ENCODE data around the gene FOXD1. TPM values are rescaled to one million over a fixed set of nuclear protein-coding genes. Genes with fewer than 3 reads are reported as not detected.

The FOXD1 gene
- total RNA-seq, 1 donor: 17.0 TPM

GRCh38 chr5:73419117-73419464 lies 29.5 kb downstream of the FOXD1 start:
- no peaks in the 10 kb centered on the region for H4K20me1 ChIP-seq (ENCODE audit: insufficient read depth, low read length)
- H3K27ac ChIP-seq (ENCODE audit: low read depth, low read length): peak overlapping the region; percentile 25
- no peak for TF ChIP-seq CTCF (IDR thresholded peaks at IDR 0.05; ENCODE audit: extremely low read depth, low read depth, low read length)
- H3K9me3 ChIP-seq (ENCODE audit: low read depth, low read length): no peaks in the 10 kb centered on the region
- no peak for DNase-seq (ENCODE audit: insufficient read length, low spot score, missing footprints)
- H3K4me1 ChIP-seq (ENCODE audit: insufficient read depth, low read length): peaks cover 33% of the 10 kb centered on the region
- H3K4me2 ChIP-seq (ENCODE audit: insufficient read depth, low read length): peak overlapping the region; percentile 85
- H3K36me3 ChIP-seq (ENCODE audit: insufficient read depth, low read length): no peaks in the 10 kb centered on the region
- no peaks in the 10 kb centered on the region for H3K27me3 ChIP-seq (ENCODE audit: insufficient read depth, low read length)
- H3K79me2 ChIP-seq (ENCODE audit: insufficient read depth, low read length): no peaks in the 10 kb centered on the region
- peak overlapping the region; percentile 92 for H2AFZ ChIP-seq (ENCODE audit: low read length)
- H3K4me3 ChIP-seq (ENCODE audit: insufficient read depth, low read length): peak overlapping the region; percentile 62

- no peaks in the 10 kb centered on the region for H3K27me3 ChIP-seq (ENCODE audit: insufficient read depth, low read length)
- H4K20me1 ChIP-seq (ENCODE audit: insufficient read depth, low read length): no peaks in the 10 kb centered on the region
- no peaks in the 10 kb centered on the region for H3K79me2 ChIP-seq (ENCODE audit: insufficient read depth, low read length)
- H3K4me2 ChIP-seq (ENCODE audit: insufficient read depth, low read length): peak overlapping the region; percentile 71
- no peak overlapping the region for H3K4me3 ChIP-seq (ENCODE audit: insufficient read depth, low read length)
- no peaks in the 10 kb centered on the region for H3K9me3 ChIP-seq (ENCODE audit: low read depth, low read length)
- DNase-seq (ENCODE audit: insufficient read length, low spot score, missing footprints): no peak
- no peak for TF ChIP-seq CTCF (IDR thresholded peaks at IDR 0.05; ENCODE audit: extremely low read depth, low read depth, low read length)
- H3K4me1 ChIP-seq (ENCODE audit: insufficient read depth, low read length): peaks cover 35% of the 10 kb centered on the region
- no peaks in the 10 kb centered on the region for H3K36me3 ChIP-seq (ENCODE audit: insufficient read depth, low read length)
- peak overlapping the region; percentile 73 for H3K27ac ChIP-seq (ENCODE audit: low read depth, low read length)
- H2AFZ ChIP-seq (ENCODE audit: low read length): peak overlapping the region; percentile 16
Observed at GRCh38 chr5:73418244-73418691, 30.3 kb downstream of the FOXD1 start.

- H2AFZ ChIP-seq (ENCODE audit: low read length): peak overlapping the region; percentile 80
- peak overlapping the region; percentile 71 for H3K4me2 ChIP-seq (ENCODE audit: insufficient read depth, low read length)
- DNase-seq (ENCODE audit: insufficient read length, low spot score, missing footprints): no peak
- peaks cover 43% of the 10 kb centered on the region for H3K4me1 ChIP-seq (ENCODE audit: insufficient read depth, low read length)
- H3K36me3 ChIP-seq (ENCODE audit: insufficient read depth, low read length): no peaks in the 10 kb centered on the region
- peak overlapping the region; percentile 73 for H3K27ac ChIP-seq (ENCODE audit: low read depth, low read length)
- H3K79me2 ChIP-seq (ENCODE audit: insufficient read depth, low read length): no peaks in the 10 kb centered on the region
- H4K20me1 ChIP-seq (ENCODE audit: insufficient read depth, low read length): no peaks in the 10 kb centered on the region
- H3K27me3 ChIP-seq (ENCODE audit: insufficient read depth, low read length): no peaks in the 10 kb centered on the region
- no peaks in the 10 kb centered on the region for H3K9me3 ChIP-seq (ENCODE audit: low read depth, low read length)
- peak overlapping the region; percentile 22 for H3K4me3 ChIP-seq (ENCODE audit: insufficient read depth, low read length)
- no peak for TF ChIP-seq CTCF (IDR thresholded peaks at IDR 0.05; ENCODE audit: extremely low read depth, low read depth, low read length)
Observed at GRCh38 chr5:73417303-73418034, 31.1 kb downstream of the FOXD1 start.

- Histone ChIP-seq H3K79me2 (ENCODE audit: insufficient read depth, low read length) (no peaks in the 10 kb centered on the region), H3K4me1 (ENCODE audit: insufficient read depth, low read length) (peaks cover 50% of the 10 kb centered on the region)
- no peak for TF ChIP-seq CTCF (IDR thresholded peaks at IDR 0.05; ENCODE audit: extremely low read depth, low read depth, low read length)
Observed at GRCh38 chr5:73415617-73416016, 33.0 kb downstream of the FOXD1 start.

More at GRCh38 chr5:73415617-73416016, 33.0 kb downstream of the FOXD1 start:
- no peak overlapping the region for H3K4me2 ChIP-seq (ENCODE audit: insufficient read depth, low read length)
- DNase-seq (ENCODE audit: insufficient read length, low spot score, missing footprints): no peak
- H3K9me3 ChIP-seq (ENCODE audit: low read depth, low read length): no peaks in the 10 kb centered on the region
- no peak overlapping the region for H3K27ac ChIP-seq (ENCODE audit: low read depth, low read length)
- no peaks in the 10 kb centered on the region for H3K27me3 ChIP-seq (ENCODE audit: insufficient read depth, low read length)
- no peak overlapping the region for H3K4me3 ChIP-seq (ENCODE audit: insufficient read depth, low read length)
- H2AFZ ChIP-seq (ENCODE audit: low read length): no peak overlapping the region
- no peaks in the 10 kb centered on the region for H3K36me3 ChIP-seq (ENCODE audit: insufficient read depth, low read length)
- H4K20me1 ChIP-seq (ENCODE audit: insufficient read depth, low read length): no peaks in the 10 kb centered on the region
